ENCODE results near the gene UIMC1.
A peak's percentile ranks its signal among the peaks of the same experiment; 100 is the strongest.

UIMC1 gene

GRCh38 chr5:176994460-176995121 is 12.0 kb downstream of the UIMC1 start:
- no peak for TF ChIP-seq CTCF (IDR thresholded peaks at IDR 0.05)

GRCh38 chr5:176987583-176987982 is 19.0 kb downstream of the UIMC1 start:
- no peak for TF ChIP-seq CTCF (IDR thresholded peaks at IDR 0.05)

- TF ChIP-seq CTCF (IDR thresholded peaks at IDR 0.05) = no peak
These were observed 20.3 kb downstream of the UIMC1 start for GRCh38 chr5:176986280-176986679.

- TF ChIP-seq CTCF (IDR thresholded peaks at IDR 0.05) = no peak
These were observed 21.1 kb downstream of the UIMC1 start for GRCh38 chr5:176985516-176985915.

GRCh38 chr5:176980818-176981217 is 25.8 kb downstream of the UIMC1 start:
- no peak for TF ChIP-seq CTCF (IDR thresholded peaks at IDR 0.05)

GRCh38 chr5:176979669-176980068 is 26.9 kb downstream of the UIMC1 start:
- no peak for TF ChIP-seq CTCF (IDR thresholded peaks at IDR 0.05)

GRCh38 chr5:176965633-176966032 is 40.9 kb downstream of the UIMC1 start:
- TF ChIP-seq CTCF (IDR thresholded peaks at IDR 0.05) = no peak

GRCh38 chr5:176959051-176959450 is 47.5 kb downstream of the UIMC1 start:
- TF ChIP-seq CTCF (IDR thresholded peaks at IDR 0.05) = peak; percentile 60
